ENCODE data around the gene OR7G2.
"Not testable (repeated sequence)": the region's sequence is repeated elsewhere in the genome, so short reads cannot be mapped to it uniquely, and the experiment has no call there.

The OR7G2 gene

GRCh38 chr19:9071720-9072119 is 35.6 kb downstream of the OR7G2 start:
- DNase-seq: not testable (repeated sequence)

DNA sequence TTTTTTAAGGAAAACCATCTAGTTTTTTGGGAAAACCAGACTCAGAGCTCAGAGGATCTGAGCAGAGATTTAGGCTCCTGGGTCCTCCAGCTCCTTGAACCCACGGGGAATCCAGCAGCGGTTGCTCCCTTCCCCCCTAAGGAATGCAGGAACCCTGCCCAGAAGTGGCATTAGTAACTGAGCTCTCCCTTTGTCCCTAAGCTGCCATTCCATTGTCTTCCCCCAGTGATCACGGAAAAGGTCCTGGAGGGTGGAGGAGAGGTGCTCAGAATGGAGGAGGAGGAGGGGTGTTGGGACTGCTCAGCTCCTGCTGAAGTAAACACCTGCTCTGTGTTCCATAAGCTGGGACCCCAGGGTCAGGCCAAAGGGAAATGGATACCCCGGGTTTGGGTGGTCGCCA is 37.2 kb downstream of the OR7G2 start:
- DNase-seq: no peak

- DNase-seq: no peak
Measured at GRCh38 chr19:9065457-9066014, 41.7 kb downstream of the OR7G2 start.

- no peak for DNase-seq
Measured at GRCh38 chr19:9061879-9062278, 45.4 kb downstream of the OR7G2 start.

GRCh38 chr19:9060564-9061340 is 46.5 kb downstream of the OR7G2 start:
- DNase-seq: no peak

DNA sequence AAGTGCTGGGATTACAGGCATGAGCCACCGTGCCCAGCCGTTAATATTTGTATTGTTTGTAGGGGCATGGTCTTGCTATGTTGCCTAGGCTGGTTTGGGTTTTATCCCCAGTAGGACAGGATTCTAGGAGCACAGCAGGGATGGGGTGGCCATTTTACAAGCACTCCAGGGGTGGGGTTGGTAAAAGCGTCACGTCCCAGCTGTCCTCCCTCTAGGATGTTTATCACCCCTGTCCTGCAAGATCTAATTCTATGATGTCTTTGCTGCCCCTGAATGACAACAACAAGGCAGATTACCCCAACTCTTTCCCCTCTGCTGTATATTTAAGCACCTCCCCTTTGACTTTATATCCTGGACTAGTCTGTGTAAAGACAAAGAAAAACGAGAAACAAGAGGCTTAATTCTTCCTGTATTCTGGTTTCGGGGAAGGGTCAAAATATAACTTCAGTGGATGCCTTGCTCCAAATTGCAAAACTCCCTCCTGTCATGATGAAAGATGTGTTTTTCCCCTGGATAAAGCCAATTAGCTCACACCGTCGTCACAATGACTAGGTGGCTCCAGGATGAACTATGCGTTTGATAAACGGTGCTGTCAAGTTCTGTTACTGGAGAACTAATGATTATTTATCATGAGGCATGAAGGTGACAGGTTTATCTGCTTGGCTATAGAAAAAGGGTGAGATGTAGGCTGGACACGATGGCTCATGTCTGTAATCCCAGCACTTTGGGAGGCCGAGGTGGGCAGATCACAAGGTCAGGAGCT is 48.2 kb downstream of the OR7G2 start:
- DNase-seq: no peak

DNA sequence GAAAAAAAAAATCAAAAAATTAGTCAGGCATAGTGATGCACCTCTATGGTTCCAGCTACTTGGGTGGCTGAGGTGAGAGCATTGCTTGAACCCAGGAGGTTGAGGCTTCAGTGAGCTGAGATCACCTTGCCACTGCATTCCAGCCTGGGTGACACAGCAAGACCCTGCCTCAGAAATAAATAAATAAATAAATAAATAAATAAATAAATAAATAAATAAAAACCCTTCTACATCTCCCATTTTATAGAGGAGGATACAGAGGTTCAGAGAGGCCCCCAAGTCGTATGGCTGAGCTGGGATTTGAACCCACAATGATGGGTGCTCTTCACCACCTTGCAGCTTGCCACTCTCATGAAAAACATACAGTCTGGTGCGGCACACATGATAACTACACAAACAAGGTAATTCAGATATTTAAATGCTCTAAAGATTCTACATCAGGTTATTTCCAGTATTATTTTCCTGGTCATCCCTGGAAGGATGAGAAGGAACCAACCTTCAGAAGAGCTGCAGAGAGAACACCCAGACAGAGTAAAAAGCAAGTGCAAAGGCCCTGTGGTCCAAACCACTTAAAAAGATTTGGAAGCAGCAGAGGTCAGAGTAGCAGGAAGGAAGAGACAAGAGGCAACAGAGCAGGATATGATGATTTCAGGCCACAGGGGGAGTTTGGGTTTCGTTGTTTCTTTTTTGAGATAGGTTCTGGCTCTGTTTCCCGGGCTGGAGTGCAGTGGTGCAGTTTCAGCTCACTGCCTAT is 49.6 kb downstream of the OR7G2 start:
- DNase-seq: no peak

GRCh38 chr19:9056131-9056530 is 51.1 kb downstream of the OR7G2 start:
- DNase-seq: not testable (repeated sequence)

DNA sequence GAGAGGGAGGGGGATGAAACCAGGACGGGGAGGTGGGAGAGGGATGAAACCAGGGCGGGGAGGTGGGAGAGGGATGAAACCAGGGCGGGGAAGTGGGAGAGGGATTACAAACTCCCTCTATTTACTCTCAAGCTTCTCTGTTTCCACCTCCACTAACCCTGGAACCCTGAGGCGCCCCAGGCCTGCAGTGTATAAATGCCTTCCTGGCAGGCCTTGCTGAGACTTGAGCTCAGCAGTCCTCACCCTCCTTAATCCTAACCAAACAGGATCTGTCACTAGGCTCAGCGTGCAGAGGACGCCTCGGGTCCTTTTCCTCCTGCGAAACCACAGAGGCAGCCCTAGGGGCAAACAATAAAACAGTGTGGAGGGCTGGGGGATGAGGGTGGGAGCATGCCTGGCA is 52.5 kb downstream of the OR7G2 start:
- no peak for DNase-seq

DNA sequence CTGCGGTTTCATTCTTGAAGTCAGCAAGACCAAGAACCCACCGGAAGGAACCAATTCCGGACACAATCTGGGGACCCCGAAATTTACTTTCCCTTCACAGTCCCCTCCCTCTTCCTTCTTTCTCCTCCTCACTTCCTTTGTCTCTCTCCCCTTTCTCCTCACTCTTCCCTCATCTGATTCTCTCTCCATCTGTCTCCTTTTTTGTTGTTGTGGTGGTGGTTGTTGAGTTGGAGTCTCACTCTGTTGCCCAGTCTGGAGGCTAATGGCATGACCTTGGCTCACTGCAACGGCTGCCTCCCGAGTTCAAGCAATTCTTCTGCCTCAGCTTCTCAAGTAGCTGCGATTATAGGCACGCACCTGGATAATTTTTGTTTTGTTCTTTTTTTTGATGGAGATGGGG is 53.1 kb downstream of the OR7G2 start:
- no peak for DNase-seq

- DNase-seq: not testable (repeated sequence)
Measured at GRCh38 chr19:9053674-9054073, 53.6 kb downstream of the OR7G2 start.

DNA sequence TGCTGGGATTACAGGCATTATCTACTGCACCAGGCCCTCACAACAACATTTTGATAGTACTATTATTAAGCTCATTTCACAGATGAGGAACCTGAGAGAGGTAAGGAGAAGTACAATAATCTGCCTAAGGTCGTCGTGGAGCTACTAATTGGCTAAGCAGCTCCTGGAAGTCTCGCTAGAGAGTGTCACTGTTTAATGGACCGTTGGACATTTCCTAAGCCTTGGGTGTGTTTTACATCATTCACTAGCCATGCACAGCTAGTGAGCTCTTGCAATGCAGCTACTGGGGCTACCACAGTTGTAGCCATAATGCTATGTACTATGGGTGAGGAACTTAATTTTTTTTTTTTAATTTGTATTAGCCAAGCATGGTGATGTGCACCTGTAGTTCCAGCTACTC is 54.4 kb downstream of the OR7G2 start:
- no peak for DNase-seq
